ENCODE results near the gene RSL24D1.

RSL24D1 gene

DNA sequence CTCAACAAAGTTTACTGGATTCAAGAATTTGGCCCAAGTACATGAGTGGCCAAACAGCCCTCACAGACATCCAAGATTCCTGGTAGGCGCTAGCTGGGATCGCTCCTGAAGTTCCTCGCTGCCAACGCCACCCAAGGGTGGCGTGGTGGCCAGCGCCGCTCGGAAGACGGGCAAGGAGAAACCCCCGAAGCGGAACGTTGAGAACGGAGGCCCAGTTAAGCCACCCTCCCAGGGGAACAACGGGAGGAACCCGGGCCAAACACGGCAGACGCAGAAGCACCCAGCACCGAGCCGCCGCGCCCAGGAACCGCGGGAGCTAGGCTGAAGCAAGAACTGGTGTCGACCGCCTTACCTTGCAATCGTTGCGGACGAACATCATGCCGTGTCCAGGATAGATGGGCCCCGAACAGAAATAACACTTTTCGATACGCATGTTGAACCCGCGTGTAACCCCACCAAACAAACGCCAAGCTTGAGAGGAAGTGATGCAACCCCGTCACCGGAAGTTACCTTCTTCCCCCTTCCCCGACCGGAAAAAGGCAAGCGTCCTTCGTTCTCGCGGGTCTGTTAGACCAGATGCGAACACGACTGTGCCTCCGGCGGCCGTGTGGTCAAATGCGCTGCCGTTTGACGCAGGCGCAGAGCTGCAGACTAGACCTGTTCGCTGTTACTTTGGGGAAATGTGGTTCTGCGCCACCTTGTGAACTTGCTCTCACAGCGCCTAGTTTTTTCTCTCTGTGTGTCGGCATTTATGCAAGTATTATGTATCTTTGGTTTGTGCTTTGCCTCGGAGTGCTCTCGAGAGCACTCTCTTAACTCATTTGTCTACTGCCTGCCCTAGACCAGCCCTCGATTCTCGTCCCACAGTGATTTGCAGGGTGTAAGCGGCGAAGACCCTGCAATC, at the start of gene RSL24D1:
Gene RSL24D1 (minus strand): TSS at position 484 of the 904 bp plus-strand sequence. CDS start 51 bp downstream, at position 433.
- peak; percentile 99 for DNase-seq

- DNase-seq: no peak
Measured at GRCh38 chr15:55245059-55245458, 48.3 kb upstream of the RSL24D1 start.

DNA sequence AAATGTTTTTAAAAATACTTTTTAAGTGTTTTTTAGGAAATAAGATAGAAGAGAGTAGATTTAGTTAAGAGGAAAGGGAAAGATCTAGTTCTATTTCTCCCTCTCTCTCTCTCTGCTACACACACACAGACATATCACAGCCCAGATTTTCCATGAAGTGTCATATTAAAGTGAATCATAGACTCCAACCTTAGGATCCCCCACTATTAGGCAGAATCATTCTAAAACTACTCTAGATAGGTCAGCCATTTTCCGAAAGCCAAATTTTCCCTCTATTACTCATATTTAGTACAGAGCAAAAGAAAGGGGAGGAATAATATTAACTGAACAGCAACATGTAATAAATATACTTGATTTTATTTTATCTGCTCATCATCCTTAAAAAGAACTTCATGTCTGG, 45.1 kb upstream of the RSL24D1 start:
- DNase-seq: no peak

DNA sequence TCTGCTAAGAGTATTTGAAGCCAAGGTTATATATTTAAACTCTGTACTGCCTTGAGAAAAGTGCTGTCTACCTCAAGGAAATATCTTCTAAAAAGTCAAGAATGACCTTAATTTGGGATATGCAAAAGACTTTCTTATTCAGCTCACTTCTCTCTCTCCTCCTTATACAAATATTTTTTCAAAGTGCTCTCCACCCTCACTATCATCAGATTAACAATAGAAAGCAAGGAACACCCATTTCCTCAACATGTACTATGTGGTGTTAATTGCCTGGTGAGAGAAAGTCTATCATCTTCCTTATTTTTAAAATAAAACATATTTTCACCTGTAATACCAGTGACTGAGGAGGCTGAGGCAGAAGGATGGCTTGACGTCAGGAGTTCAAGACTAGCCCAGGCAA, 44.4 kb upstream of the RSL24D1 start:
- no peak for DNase-seq

- DNase-seq: no peak
Measured at GRCh38 chr15:55240125-55240760, 43.5 kb upstream of the RSL24D1 start.

GRCh38 chr15:55239440-55240124, 42.8 kb upstream of the RSL24D1 start:
- DNase-seq: no peak

GRCh38 chr15:55238877-55239276, 42.1 kb upstream of the RSL24D1 start:
- DNase-seq: no peak

DNA sequence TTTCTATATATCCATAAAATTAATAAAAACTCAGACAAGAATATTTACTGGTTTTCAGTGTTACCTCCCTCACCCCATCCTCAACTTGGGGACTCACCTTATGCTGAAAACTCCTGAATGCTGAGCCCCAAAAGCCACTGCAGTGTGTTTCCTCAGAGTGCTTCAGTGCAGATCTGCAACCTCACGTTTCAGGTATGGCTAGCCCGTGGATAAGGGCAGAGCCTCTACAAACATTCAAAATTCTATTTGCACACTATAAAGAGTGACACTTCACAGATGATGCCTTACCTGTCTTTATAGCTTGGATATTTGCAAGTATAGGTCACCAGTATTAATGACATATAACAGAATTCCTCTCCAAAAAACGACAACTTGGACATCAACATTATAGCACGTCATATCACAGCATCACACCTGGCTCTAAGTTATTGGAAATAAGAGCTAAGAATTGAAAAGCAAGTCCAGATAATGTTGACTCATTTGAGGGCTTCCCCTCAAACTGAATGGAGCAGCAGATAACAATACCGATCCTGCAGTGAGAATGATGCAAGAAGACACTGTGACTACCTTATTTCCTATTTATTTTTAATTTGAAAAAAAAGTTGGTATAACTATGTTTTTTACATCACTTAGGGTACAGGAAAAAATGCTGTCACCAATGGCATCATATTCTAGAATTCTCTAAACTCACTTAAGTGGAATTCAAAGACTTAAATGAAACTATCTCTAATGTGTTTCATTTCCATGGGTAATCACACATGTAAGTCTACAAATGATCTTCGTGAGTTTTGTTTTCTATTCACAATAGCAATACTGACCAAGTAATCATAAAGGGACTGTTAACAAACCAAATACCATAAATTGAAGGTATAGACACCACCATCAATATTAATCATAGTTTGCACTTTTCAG, 40.7 kb upstream of the RSL24D1 start:
- DNase-seq: no peak

- no peak for DNase-seq
Measured at GRCh38 chr15:55235546-55236036, 38.9 kb upstream of the RSL24D1 start.

DNA sequence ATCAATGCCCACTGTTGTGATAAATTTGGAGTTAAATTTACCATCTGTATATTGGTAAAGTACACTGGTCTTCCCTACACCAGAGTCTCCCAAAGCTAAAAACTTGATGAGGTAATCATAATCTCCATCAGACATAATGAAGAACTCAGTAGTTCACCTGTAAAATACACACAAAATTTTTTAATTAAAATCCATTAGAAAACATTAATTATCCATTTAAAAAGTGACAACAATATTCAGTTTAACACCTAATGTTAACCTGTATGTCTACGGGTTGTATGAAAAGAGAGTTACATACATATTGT, 38.0 kb upstream of the RSL24D1 start:
- no peak for DNase-seq

DNA sequence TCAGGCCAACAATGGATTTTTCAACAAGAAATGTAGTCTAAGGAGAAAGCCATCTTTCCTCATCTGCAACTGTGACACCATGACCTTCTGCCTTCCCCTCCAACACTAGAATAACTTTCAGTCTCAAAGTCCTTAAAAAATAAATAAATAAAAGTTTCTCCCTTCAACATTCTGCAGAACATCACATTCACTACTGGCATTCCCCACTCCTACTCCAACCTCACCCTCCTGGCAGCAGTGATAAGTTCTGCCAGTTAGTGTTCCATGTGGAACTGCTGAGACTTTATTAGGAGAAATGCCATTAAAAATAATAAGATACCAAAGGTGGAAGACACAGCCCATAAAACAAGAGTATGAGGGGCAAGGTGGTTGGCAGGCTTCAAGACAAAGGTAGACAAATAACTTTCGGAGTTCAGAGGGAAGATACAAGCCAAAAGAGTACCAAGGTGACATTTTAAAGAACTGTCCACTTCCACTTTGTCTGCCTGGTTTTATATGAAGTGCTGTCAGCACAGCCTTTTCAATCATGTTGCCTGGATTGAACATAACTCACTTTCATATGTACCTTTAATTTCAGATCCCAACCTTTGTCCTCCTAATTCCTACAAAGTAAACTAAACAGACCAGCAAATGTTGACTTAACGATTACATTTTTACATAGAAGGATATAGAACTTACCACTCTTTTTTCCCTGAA, 37.5 kb upstream of the RSL24D1 start:
- DNase-seq: no peak

DNA sequence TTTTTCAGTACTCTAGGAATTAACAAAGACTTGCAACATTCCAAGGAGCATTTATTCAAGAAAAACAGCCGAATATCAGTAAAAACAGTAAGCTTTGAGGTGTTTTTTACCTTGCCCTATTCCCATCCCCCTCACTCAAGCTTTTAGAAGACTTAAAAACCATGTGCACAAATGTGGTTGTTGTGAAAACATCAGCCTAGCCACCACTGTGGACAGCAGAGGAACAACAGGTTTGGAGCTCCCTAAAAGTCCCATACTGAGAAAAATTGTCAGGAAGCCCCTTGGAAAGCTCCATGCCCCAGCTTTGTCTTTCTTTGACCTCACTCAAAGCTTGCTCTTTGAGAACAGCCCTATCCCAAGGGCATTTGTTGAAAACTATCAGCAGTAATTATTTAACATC, 34.7 kb upstream of the RSL24D1 start:
- no peak for DNase-seq

GRCh38 chr15:55230953-55231352, 34.2 kb upstream of the RSL24D1 start:
- no peak for DNase-seq

DNA sequence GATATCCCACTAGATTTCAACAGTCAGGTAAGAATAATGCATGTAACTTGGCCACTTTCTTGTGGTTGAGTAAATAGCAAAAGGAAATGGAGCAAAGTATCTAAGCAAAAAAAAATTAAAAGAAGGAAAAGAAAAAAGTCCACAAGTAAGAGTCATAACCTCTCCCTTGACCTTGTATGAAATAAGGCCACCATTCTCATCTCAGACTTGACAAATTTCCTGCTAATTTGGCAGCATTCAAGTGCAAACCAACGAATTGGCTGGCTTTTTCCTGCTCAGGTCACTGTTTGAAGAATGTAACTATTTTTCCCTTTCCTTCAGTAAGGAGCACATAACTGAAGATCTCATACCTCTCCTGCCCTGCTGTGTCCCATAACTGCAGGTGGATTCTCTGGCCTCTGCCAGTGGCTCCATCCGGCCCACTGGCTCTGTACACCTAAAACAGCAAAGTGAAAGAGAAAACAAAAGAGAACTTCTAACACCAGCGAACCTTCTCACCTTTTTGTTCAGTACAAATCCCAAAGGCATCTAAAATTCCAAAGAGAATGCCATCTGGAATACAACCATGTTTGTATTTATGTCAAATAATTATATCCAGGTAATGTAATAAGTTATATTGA, 33.4 kb upstream of the RSL24D1 start:
- no peak for DNase-seq

DNA sequence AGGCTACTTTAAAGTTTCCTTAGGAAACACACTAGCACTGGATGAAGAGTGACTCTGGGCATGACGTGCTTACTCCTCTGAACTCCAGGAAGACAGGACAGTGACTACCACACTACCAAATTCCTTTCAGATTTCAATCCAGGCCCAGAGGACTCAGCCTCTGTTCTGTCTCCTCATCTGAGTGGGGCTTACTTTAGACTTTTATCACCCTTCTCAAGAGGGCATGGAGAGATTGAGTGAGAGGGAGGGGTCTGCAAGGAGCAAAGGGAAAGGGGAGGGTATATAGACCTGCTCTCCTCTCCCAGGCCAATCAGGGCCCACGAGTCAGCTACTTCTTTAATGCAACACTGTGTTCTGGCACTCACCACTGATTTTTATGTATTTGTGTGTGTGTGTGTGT, 29.4 kb upstream of the RSL24D1 start:
- DNase-seq: no peak

GRCh38 chr15:55224892-55225291, 28.2 kb upstream of the RSL24D1 start:
- DNase-seq: no peak

DNA sequence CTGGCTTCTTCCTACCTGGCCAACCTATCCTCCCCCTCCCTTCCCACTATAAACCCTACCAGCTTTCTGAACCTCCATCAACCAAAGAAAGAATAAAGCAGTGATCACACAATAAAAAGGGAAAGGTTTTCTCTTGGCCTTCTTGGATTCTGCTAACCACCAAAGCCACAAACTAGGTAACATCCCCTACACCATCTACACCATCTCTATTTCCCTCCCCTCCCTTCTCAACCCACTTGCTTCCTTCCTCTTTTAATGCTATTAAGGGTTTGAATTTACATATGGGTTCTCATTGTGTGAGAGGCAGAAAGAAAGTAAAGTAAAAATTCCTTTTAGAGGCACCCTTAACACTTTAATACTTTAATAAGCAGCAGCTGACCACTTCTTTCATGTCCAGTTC, 25.8 kb upstream of the RSL24D1 start:
- DNase-seq: peak; percentile 59

DNA sequence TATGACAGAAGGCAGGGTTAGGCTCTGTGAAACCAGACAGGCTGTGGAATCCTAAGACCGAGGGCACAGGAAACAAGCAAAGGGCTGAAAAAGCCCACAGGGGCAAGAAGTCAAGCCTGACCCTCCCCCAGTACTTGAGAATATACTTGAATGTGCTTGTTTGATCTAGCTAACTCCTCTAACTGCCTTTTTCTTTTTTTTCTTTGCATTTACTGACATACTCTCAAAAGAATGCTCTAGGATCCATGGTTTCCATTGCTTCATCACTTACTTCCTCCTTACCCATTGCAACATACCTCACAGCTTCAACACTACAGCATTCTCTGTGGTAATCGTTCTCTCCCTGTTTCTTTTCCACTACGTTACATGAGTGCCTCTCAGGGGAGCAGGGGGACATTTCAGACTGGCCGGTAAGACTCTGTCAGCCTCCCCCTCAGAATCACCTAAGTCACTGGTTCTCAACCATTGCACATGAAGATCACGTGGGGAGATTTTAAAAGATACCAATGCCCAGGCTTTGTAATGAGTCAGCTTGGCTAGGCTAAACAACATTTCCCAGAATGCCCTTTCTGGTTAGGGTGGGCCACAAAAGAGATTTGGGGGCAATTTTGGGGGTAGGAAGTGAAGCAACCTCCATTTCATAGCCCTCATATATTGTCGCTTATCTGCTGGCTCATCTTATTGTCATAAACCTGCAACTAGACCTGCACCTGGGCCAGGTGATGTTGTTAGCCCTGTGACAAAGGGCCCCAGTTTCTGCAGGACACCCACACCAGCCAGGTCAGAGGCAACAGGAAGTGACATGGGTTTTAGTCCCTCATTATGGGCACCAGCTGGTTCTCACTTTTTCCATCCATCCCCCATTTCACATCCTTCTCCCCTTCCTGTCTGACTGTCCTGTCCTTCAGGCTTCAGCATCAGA, 24.6 kb upstream of the RSL24D1 start:
- peak; percentile 90 for DNase-seq

- DNase-seq: no peak
Measured at GRCh38 chr15:55220606-55221005, 23.9 kb upstream of the RSL24D1 start.

DNA sequence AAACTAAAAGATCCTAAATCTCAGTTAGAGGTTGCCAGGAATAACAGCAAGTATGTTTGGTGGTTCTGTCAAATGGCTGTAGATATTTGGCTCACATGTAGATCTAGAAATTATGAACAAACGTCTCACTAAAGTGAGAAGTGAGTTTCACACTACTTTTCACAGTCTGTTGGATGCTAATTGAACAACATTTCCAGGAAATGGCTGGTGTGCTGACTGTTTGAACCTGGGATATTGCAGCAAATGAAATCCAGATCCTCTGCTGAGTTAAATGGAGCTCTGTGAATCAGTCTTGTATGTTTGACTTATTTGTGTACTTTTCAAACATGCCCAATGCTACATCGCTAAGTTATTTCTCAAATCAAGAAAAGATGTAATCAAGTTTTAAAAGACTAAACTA, 21.3 kb upstream of the RSL24D1 start:
- DNase-seq: no peak
